Osteoblast (primary cell): Measurements from ENCODE around the gene PAX6. TPM values are rescaled to one million over a fixed set of nuclear protein-coding genes. Genes with fewer than 3 reads are reported as not detected.
A peak's percentile ranks its signal among the peaks of the same experiment; 100 is the strongest.

Experiments
- DNase-seq: peaks from one replicate; pipeline ENCODE4 v3.0.0; 2011; ENCODE audit warnings: low spot score, mixed read lengths; ENCODE audit not compliant: insufficient read length; ENCODE audit errors: missing footprints
- H2AFZ ChIP-seq: 2 replicates; pipeline ENCODE4 v1.6.0; 2011; ENCODE audit warnings: mild to moderate bottlenecking, low read length
- H3K27ac ChIP-seq: 2 replicates; pipeline ENCODE4 v1.5.1; 2011; ENCODE audit warnings: mild to moderate bottlenecking, low read depth, low read length, moderate library complexity
- H3K27me3 ChIP-seq: 2 replicates; pipeline ENCODE4 v1.6.0; 2012; ENCODE audit warnings: mild to moderate bottlenecking, control low read depth, inconsistent platforms, low read length, moderate library complexity; ENCODE audit not compliant: insufficient read depth
- H3K36me3 ChIP-seq: 2 replicates; pipeline ENCODE4 v1.5.1; 2011; ENCODE audit warnings: mild to moderate bottlenecking, low read length, control low read depth, moderate library complexity; ENCODE audit not compliant: insufficient read depth
- H3K4me1 ChIP-seq: 2 replicates; pipeline ENCODE4 v1.5.1; 2011; ENCODE audit warnings: mild to moderate bottlenecking, low read length, control low read depth, moderate library complexity; ENCODE audit not compliant: insufficient read depth
- H3K4me2 ChIP-seq: 2 replicates; pipeline ENCODE4 v1.6.0; 2011; ENCODE audit warnings: mild to moderate bottlenecking, low read length; ENCODE audit not compliant: insufficient read depth
- H3K4me3 ChIP-seq: fragments of 200-600 bp; sonication (generic); 3 replicates; pipeline ENCODE4 v1.5.1; 2012; ENCODE audit warnings: mild to moderate bottlenecking, low read length, inconsistent platforms; ENCODE audit not compliant: insufficient read depth
- H3K79me2 ChIP-seq: 2 replicates; pipeline ENCODE4 v1.6.0; 2012; ENCODE audit warnings: mild to moderate bottlenecking, low read length, control low read depth, inconsistent platforms; ENCODE audit not compliant: insufficient read depth
- H3K9me3 ChIP-seq: 2 replicates; pipeline ENCODE4 v1.5.1; 2011; ENCODE audit warnings: low read depth, low read length, control low read depth
- H4K20me1 ChIP-seq: 2 replicates; pipeline ENCODE4 v1.6.0; 2012; ENCODE audit warnings: mild to moderate bottlenecking, low read length, control low read depth; ENCODE audit not compliant: insufficient read depth
- total RNA-seq: library from RNA; depleted of rRNA; stranded (reverse); fragments of >200 nt; gene quantifications from 2 replicates; pipeline ENCODE4 v1.2.3, GENCODE V29; 2012
- TF ChIP-seq, protein P1 (sequence below): IDR thresholded peaks from 2 replicates; pipeline ENCODE4 v1.5.1; 2011; ENCODE audit warnings: mild to moderate bottlenecking, low read depth, low read length, moderate library complexity; ENCODE audit errors: extremely low read depth

Gene PAX6
- total RNA-seq, 1 donor: 0.36 TPM

DNA sequence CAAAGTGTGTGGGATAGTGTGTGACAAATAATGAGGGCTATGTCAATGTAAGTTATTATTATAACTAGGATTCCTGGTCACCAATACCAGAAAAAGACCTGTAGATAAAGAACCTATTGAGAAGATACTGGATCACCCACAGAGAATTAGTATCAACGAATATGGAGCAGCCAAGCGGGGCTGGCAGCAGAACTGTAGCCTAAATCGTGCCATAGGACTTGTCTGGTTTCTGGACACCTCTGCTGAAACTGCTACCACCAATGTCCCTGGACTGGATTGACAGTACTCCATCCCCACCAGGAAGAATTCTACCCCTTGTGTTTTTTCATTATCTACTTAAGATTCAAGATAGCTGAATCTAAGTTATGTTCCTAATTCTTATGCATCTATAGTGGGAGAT, 30.3 kb upstream of the PAX6 start:
- Histone ChIP-seq H3K27ac (no peak overlapping the region), H3K4me2 (no peak overlapping the region), H3K4me3 (no peak overlapping the region), H2AFZ (no peak overlapping the region), H3K36me3 (no peaks in the 10 kb centered on the region), H3K79me2 (no peaks in the 10 kb centered on the region), H3K27me3 (peaks cover 36% of the 10 kb centered on the region), H3K4me1 (no peaks in the 10 kb centered on the region), H3K9me3 (no peaks in the 10 kb centered on the region), H4K20me1 (no peaks in the 10 kb centered on the region)
- TF ChIP-seq, protein P1, sequence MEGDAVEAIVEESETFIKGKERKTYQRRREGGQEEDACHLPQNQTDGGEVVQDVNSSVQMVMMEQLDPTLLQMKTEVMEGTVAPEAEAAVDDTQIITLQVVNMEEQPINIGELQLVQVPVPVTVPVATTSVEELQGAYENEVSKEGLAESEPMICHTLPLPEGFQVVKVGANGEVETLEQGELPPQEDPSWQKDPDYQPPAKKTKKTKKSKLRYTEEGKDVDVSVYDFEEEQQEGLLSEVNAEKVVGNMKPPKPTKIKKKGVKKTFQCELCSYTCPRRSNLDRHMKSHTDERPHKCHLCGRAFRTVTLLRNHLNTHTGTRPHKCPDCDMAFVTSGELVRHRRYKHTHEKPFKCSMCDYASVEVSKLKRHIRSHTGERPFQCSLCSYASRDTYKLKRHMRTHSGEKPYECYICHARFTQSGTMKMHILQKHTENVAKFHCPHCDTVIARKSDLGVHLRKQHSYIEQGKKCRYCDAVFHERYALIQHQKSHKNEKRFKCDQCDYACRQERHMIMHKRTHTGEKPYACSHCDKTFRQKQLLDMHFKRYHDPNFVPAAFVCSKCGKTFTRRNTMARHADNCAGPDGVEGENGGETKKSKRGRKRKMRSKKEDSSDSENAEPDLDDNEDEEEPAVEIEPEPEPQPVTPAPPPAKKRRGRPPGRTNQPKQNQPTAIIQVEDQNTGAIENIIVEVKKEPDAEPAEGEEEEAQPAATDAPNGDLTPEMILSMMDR: no peak
- DNase-seq: no peak

DNA sequence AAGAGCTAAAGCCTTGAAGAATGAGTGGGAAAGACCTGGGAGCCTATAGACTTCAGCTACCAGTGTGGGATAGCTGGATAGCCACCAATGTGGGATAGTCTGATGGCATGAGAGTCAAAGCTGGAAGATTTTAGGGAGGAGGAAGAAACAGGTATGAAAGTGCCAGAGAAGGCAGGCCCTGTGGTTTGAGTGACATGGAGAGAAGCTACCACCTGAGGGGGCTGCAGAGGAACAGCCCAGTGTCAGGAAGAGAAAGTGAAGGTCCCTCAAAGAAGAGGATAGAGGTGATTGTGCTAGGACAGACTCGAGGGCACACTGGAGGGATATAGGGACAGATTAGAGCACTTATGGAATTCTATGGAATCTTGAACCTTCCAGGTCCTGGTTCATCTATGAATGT, 23.1 kb upstream of the PAX6 start:
- Histone ChIP-seq H3K9me3 (no peaks in the 10 kb centered on the region), H3K36me3 (no peaks in the 10 kb centered on the region), H3K27me3 (peaks cover 83% of the 10 kb centered on the region), H3K27ac (no peak overlapping the region), H2AFZ (no peak overlapping the region), H3K4me2 (no peak overlapping the region), H4K20me1 (no peaks in the 10 kb centered on the region), H3K79me2 (no peaks in the 10 kb centered on the region), H3K4me1 (no peaks in the 10 kb centered on the region), H3K4me3 (no peak overlapping the region)
- no peak for DNase-seq
- TF ChIP-seq, protein P1: no peak

DNA sequence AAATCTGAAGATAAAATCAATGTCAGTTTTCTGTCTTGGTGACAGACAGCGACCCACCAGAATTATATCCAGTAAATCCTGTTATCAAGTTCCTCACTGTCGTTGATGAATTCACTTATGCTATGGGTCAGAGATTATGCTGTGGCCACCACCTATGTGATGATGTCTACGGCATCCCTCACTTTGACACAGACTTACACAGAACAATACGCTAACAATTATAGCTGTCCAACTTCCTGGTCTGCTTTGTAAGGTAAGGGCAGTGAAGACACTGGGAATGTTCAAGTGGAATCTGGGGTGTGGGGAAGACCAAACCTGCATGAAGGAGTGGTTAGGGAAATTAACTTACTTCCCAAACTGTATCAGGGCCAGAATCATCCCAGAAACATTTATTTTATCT, 19.3 kb upstream of the PAX6 start:
- Histone ChIP-seq H4K20me1 (no peaks in the 10 kb centered on the region), H2AFZ (no peak overlapping the region), H3K4me1 (no peaks in the 10 kb centered on the region), H3K79me2 (no peaks in the 10 kb centered on the region), H3K27me3 (peaks cover 93% of the 10 kb centered on the region), H3K4me2 (no peak overlapping the region), H3K4me3 (no peak overlapping the region), H3K9me3 (no peaks in the 10 kb centered on the region), H3K36me3 (no peaks in the 10 kb centered on the region), H3K27ac (no peak overlapping the region)
- DNase-seq: peak; percentile 69
- TF ChIP-seq, protein P1: no peak

DNA sequence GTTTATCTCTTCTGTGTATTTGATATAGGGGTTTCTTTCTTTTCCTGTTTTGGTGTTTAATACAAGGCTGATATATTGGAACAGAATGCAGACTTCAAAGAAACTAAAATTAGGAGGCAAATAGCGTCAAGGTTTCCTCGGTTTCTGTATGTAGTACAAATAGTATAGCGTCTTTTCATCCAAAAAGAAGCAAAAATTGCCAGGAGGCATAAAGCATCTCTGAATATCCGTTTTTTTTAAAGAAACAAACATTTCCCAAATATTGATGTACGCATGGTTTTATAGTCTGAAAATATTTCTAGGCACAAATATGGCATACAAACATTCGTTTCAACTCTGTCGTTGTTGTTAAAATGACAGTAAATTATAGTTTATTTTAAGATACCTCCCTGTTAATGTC, 17.1 kb upstream of the PAX6 start:
- Histone ChIP-seq H3K79me2 (no peaks in the 10 kb centered on the region), H3K4me3 (no peak overlapping the region), H3K36me3 (no peaks in the 10 kb centered on the region), H3K9me3 (no peaks in the 10 kb centered on the region), H3K27ac (no peak overlapping the region), H2AFZ (no peak overlapping the region), H3K4me2 (no peak overlapping the region), H3K27me3 (peaks cover 99% of the 10 kb centered on the region), H4K20me1 (no peaks in the 10 kb centered on the region), H3K4me1 (no peaks in the 10 kb centered on the region)
- TF ChIP-seq, protein P1: no peak
- DNase-seq: peak; percentile 64
